Astrocyte (in vitro differentiated cells and primary cell): Measurements from ENCODE around the gene ATRNL1.

Experiments
- EZH2 ChIP-seq: IDR thresholded peaks from 2 replicates; pipeline ENCODE4 v1.6.1; 2012; ENCODE audit warnings: mild to moderate bottlenecking, low read length, inconsistent platforms; ENCODE audit not compliant: insufficient read depth
- TF ChIP-seq, protein P1 (sequence below): IDR thresholded peaks from 2 replicates; pipeline ENCODE4 v1.5.1; 2011; ENCODE audit warnings: low read depth, mild to moderate bottlenecking, inconsistent platforms, low read length, moderate library complexity; ENCODE audit not compliant: insufficient read depth

DNA sequence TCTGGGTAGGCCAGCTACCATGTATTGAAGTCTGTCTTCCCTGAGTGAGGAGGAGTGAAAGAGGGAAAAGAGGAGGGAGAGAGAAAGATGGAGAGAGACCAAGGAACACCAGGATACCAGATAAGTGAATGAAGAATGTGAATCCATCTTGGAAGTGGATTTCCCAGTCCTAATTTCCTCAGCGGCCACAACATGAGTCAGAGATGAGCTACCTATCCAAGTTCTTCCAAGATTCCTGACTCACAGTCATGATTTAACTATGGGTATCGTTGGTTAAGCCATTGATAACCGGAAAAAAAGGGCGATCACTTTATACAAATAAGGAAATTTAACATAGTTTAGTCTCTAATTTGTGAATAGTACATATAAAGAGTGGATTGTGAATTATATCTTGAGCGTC, 561.8 kb downstream of the ATRNL1 start:
- TF ChIP-seq, protein P1, sequence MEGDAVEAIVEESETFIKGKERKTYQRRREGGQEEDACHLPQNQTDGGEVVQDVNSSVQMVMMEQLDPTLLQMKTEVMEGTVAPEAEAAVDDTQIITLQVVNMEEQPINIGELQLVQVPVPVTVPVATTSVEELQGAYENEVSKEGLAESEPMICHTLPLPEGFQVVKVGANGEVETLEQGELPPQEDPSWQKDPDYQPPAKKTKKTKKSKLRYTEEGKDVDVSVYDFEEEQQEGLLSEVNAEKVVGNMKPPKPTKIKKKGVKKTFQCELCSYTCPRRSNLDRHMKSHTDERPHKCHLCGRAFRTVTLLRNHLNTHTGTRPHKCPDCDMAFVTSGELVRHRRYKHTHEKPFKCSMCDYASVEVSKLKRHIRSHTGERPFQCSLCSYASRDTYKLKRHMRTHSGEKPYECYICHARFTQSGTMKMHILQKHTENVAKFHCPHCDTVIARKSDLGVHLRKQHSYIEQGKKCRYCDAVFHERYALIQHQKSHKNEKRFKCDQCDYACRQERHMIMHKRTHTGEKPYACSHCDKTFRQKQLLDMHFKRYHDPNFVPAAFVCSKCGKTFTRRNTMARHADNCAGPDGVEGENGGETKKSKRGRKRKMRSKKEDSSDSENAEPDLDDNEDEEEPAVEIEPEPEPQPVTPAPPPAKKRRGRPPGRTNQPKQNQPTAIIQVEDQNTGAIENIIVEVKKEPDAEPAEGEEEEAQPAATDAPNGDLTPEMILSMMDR: no peak
- no peak for TF ChIP-seq EZH2
